K562 (cell line): ENCODE data around the gene RPL27. TPM values are rescaled to one million over a fixed set of nuclear protein-coding genes. Genes with fewer than 3 reads are reported as not detected.

Source experiments
- ARHGAP35 ChIP-seq: fragments of 450-650 bp; IDR thresholded peaks from 2 replicates; pipeline ENCODE4 v1.6.1; 2018; ENCODE audit not compliant: partially characterized antibody
- ARID1B ChIP-seq: fragments of 450-650 bp; IDR thresholded peaks from 2 replicates; pipeline ENCODE4 v1.6.1; 2016; ENCODE audit warnings: antibody characterized with exemption, mild to moderate bottlenecking, inconsistent platforms
- CCNT2 ChIP-seq: IDR thresholded peaks from 2 replicates; pipeline ENCODE4 v1.6.1; 2011; ENCODE audit warnings: borderline replicate concordance, low read depth, mild to moderate bottlenecking, moderate library complexity, mixed read lengths, low read length; ENCODE audit not compliant: insufficient read length; ENCODE audit errors: extremely low read depth
- CXXC5 ChIP-seq: fragments of 250-450 bp; sonication (Bioruptor Pico); IDR thresholded peaks from 2 replicates; pipeline ENCODE4 v1.8.0; 2022; ENCODE audit warnings: inconsistent platforms, mild to moderate bottlenecking, moderate library complexity
- GABPA ChIP-seq: fragments of 200-800 bp; sonication (Bioruptor generic); conservative IDR thresholded peaks from 2 replicates; pipeline ENCODE4 v1.6.1; 2016; ENCODE audit warnings: low read depth, missing genetic modification characterization, missing compliant biosample characterization
- HCFC1 ChIP-seq: IDR thresholded peaks from 2 replicates; pipeline ENCODE4 v1.6.1; 2012; ENCODE audit warnings: low read depth, low read length, improper control_type of control experiment
- HEY1 ChIP-seq: fragments of 250-450 bp; sonication (Bioruptor Pico); IDR thresholded peaks from 2 replicates; pipeline ENCODE4 v1.5.0; 2020; ENCODE audit warnings: mild to moderate bottlenecking, moderate library complexity, borderline replicate concordance
- NFE2 ChIP-seq: IDR thresholded peaks from 2 replicates; pipeline ENCODE4 v1.6.1; 2014; ENCODE audit warnings: antibody characterized with exemption, low read depth
- NR4A1 ChIP-seq, 2 experiments: fragments of 250-450 bp in 1 of 2; fragments of 450-650 bp in 1 of 2; sonication (Bioruptor Pico) in 1 of 2; IDR thresholded peaks; 2 replicates each; pipeline versions ENCODE4 v1.4.0 to v1.6.1; 2016 to 2020; ENCODE audit warnings: mild to moderate bottlenecking in 2 of 2, missing compliant biosample characterization in 1 of 2, missing genetic modification characterization in 1 of 2, moderate library complexity in 1 of 2
- RAD21 ChIP-seq, 2 experiments: fragments of 250-450 bp in 1 of 2; fragments of 450-650 bp in 1 of 2; sonication (Bioruptor Pico) in 1 of 2; formaldehyde crosslinking in 1 of 2; IDR thresholded peaks in 1 of 2; conservative IDR thresholded peaks in 1 of 2; 2 replicates each; pipeline versions ENCODE4 v1.4.0 to v1.8.0; 2020 to 2022; ENCODE audit warnings: mild to moderate bottlenecking in 2 of 2, moderate library complexity in 1 of 2
- RFX5 ChIP-seq: IDR thresholded peaks from 2 replicates; pipeline ENCODE4 v1.6.1; 2011; ENCODE audit warnings: low read depth, mild to moderate bottlenecking, improper control_type of control experiment, low read length
- SAP30 ChIP-seq: fragments of 200-600 bp; sonication (generic); IDR thresholded peaks from 2 replicates; pipeline ENCODE4 v1.6.1; 2012; ENCODE audit warnings: borderline replicate concordance, low read depth, mild to moderate bottlenecking, moderate library complexity, low read length, control low read depth, inconsistent platforms; ENCODE audit not compliant: insufficient read depth, poor library complexity, severe bottlenecking
- SRSF7 ChIP-seq: fragments of 200-400 bp; formaldehyde crosslinking; optimal IDR thresholded peaks from 2 replicates; pipeline ENCODE3; 2017; ENCODE audit warnings: mild to moderate bottlenecking, low read depth, low read length
- ZNF263 ChIP-seq: sonication (generic); formaldehyde crosslinking; IDR thresholded peaks from 2 replicates; pipeline ENCODE4 v1.8.0; 2022; ENCODE audit warnings: mild to moderate bottlenecking, missing genetic modification reagents, borderline replicate concordance
- ZNF766 ChIP-seq: fragments of 200-800 bp; sonication (Bioruptor generic); conservative IDR thresholded peaks from 2 replicates; pipeline ENCODE4 v1.6.1; 2016; ENCODE audit warnings: missing genetic modification characterization, missing compliant biosample characterization
- ZNF778 ChIP-seq: fragments of 450-650 bp; formaldehyde crosslinking; IDR thresholded peaks from 2 replicates; pipeline ENCODE4 v1.4.0; 2020; ENCODE audit warnings: mild to moderate bottlenecking, moderate library complexity
- ZNF79 ChIP-seq: fragments of 250-450 bp; sonication (Bioruptor Pico); IDR thresholded peaks from 2 replicates; pipeline ENCODE4 v1.4.0; 2020; ENCODE audit warnings: low read depth, mild to moderate bottlenecking, moderate library complexity
- polyA plus RNA-seq, 8 experiments: library from polyadenylated mRNA; depleted of rRNA in 4 of 8; stranded (reverse) in 5 of 8; unstranded in 3 of 8; fragments of >200 nt; fragmentation: Nextera tagmentation in 2 of 8; fragmentation: Illumina TruSeq in 1 of 8; extraction: Ambion mirVana in 2 of 8; extraction: Trizol in 1 of 8; gene quantifications; 2 replicates each; pipeline versions ENCODE4 v1.2.1 to v1.2.3, GENCODE V29; 2011 to 2014; ENCODE audit warnings: inconsistent platforms in 1 of 8, missing spikeins in 1 of 8
- total RNA-seq, 7 experiments: library from RNA; depleted of rRNA in 6 of 7; stranded (reverse); fragments of >200 nt in 6 of 7; fragmentation: Illumina TruSeq in 2 of 7; extraction: Trizol in 2 of 7; gene quantifications; 2 replicates each; pipeline versions ENCODE4 v1.2.1 to v1.2.3, GENCODE V29; 2011 to 2021; ENCODE audit warnings: low replicate concordance in 1 of 7
- TF ChIP-seq, protein P1 (sequence below): sonication (generic); formaldehyde crosslinking; IDR thresholded peaks from 2 replicates; pipeline ENCODE4 v1.8.0; 2023; ENCODE audit warnings: mild to moderate bottlenecking, missing genetic modification reagents
- TF ChIP-seq, protein P2 (sequence below): fragments of 450-650 bp; IDR thresholded peaks from 2 replicates; pipeline ENCODE4 v1.7.1; 2018; ENCODE audit warnings: mild to moderate bottlenecking, low read depth; ENCODE audit not compliant: partially characterized antibody

The RPL27 gene
- total and polyA plus RNA-seq, 9 of the 15 experiments (the other 6 are each of a cell fraction or from before 2014, with no cell fraction given): 1,539 to 6,155 (median 3,710) TPM

DNA sequence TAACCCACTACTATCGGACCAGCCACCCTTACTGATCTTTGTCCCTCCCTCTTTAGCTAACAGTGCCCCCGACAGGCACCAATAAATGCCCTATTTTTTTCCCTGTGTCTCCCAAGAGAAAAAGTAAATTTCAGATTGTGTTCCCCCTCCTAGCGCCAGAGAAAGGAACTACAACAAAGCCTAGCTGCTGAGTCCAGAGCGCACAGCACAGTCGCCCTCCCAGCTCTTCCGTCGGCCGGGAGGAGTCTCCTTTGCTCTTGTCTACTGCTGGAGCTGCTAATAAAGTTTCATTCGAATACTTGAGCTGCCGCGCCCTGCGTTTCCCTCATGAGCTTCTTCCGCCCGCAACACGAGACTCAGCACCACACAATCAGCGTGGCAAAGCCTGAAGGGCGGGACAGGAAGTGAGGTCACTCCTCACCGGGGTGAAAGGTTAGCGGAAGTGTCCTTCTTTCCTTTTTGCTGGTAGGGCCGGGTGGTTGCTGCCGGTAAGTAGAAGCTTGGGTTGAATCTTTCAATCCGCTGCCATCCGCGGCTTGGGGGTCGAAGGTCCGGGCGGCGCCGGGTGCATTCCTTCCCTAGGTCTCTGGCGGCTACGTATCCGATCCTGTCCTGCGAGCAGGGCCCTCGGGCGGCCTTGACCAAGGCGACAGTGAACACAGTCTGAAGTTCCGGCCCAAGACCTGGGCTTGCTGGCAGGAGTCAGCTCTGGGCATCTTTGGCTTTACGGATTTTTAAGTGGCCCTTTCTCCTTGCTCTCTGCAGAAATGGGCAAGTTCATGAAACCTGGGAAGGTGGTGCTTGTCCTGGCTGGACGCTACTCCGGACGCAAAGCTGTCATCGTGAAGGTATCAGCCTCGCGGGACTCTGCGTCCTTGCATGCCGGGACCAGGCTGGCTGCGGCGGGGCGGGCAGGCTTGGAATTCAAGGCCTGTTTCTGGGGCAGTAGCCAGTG lies at the start of gene RPL27 (continued):
- TF ChIP-seq GABPA (tag) (peak; percentile 99), ARID1B (peak; percentile 38; the same call in 1 of the 2 replicates), RAD21 (CRISPR knock-in tag; conservative IDR thresholded peaks at IDR 0.05 in 1 of 2, IDR thresholded peaks at IDR 0.05 in 1 of 2) (peak; percentile 58 to 72), CCNT2 (no peak), RFX5 (peak; percentile 67; the same call in 1 of the 2 replicates), SAP30 (no peak), ZNF263 (peak; percentile 88), NFE2 (peak; percentile 37; the same call in 1 of the 2 replicates), NR4A1 (CRISPR knock-in tag; IDR thresholded peaks at IDR 0.05) (no peak), NR4A1 (tag; IDR thresholded peaks at IDR 0.05) (peak; percentile 27; the same call in 1 of the 2 replicates), ZNF79 (CRISPR knock-in tag) (no peak), ZNF766 (peak; percentile 52; the same call in 1 of the 2 replicates), HCFC1 (peak; percentile 95), ZNF778 (CRISPR knock-in tag) (no peak), SRSF7 (no peak), HEY1 (CRISPR knock-in tag) (no peak), CXXC5 (peak; percentile 98), ARHGAP35 (no peak)
- TF ChIP-seq, protein P1, sequence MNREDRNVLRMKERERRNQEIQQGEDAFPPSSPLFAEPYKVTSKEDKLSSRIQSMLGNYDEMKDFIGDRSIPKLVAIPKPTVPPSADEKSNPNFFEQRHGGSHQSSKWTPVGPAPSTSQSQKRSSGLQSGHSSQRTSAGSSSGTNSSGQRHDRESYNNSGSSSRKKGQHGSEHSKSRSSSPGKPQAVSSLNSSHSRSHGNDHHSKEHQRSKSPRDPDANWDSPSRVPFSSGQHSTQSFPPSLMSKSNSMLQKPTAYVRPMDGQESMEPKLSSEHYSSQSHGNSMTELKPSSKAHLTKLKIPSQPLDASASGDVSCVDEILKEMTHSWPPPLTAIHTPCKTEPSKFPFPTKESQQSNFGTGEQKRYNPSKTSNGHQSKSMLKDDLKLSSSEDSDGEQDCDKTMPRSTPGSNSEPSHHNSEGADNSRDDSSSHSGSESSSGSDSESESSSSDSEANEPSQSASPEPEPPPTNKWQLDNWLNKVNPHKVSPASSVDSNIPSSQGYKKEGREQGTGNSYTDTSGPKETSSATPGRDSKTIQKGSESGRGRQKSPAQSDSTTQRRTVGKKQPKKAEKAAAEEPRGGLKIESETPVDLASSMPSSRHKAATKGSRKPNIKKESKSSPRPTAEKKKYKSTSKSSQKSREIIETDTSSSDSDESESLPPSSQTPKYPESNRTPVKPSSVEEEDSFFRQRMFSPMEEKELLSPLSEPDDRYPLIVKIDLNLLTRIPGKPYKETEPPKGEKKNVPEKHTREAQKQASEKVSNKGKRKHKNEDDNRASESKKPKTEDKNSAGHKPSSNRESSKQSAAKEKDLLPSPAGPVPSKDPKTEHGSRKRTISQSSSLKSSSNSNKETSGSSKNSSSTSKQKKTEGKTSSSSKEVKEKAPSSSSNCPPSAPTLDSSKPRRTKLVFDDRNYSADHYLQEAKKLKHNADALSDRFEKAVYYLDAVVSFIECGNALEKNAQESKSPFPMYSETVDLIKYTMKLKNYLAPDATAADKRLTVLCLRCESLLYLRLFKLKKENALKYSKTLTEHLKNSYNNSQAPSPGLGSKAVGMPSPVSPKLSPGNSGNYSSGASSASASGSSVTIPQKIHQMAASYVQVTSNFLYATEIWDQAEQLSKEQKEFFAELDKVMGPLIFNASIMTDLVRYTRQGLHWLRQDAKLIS: peak; percentile 69
- TF ChIP-seq, protein P2, sequence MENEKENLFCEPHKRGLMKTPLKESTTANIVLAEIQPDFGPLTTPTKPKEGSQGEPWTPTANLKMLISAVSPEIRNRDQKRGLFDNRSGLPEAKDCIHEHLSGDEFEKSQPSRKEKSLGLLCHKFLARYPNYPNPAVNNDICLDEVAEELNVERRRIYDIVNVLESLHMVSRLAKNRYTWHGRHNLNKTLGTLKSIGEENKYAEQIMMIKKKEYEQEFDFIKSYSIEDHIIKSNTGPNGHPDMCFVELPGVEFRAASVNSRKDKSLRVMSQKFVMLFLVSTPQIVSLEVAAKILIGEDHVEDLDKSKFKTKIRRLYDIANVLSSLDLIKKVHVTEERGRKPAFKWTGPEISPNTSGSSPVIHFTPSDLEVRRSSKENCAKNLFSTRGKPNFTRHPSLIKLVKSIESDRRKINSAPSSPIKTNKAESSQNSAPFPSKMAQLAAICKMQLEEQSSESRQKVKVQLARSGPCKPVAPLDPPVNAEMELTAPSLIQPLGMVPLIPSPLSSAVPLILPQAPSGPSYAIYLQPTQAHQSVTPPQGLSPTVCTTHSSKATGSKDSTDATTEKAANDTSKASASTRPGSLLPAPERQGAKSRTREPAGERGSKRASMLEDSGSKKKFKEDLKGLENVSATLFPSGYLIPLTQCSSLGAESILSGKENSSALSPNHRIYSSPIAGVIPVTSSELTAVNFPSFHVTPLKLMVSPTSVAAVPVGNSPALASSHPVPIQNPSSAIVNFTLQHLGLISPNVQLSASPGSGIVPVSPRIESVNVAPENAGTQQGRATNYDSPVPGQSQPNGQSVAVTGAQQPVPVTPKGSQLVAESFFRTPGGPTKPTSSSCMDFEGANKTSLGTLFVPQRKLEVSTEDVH: peak; percentile 98
